Measurements from ENCODE around the gene CYP20A1.

DNA sequence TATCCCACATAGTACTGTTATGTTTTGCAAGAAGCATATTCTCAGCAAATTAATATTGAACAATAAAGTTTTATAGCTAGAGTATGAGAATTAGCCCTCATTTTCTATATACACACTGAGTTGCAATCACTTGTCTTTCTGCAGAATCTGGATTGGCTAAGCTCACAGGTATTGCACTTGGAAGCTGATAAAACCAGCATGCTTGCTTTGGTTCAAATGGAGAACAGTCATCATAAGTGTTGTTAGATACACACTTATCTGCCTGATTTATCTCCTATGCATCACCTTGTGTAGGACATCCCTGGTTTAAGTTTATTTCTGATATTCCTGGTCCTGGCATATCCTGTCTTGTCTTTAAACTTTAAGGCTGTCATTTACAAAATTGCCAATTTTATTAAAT lies 38.0 kb upstream of the CYP20A1 start:
- TF ChIP-seq, protein P1, sequence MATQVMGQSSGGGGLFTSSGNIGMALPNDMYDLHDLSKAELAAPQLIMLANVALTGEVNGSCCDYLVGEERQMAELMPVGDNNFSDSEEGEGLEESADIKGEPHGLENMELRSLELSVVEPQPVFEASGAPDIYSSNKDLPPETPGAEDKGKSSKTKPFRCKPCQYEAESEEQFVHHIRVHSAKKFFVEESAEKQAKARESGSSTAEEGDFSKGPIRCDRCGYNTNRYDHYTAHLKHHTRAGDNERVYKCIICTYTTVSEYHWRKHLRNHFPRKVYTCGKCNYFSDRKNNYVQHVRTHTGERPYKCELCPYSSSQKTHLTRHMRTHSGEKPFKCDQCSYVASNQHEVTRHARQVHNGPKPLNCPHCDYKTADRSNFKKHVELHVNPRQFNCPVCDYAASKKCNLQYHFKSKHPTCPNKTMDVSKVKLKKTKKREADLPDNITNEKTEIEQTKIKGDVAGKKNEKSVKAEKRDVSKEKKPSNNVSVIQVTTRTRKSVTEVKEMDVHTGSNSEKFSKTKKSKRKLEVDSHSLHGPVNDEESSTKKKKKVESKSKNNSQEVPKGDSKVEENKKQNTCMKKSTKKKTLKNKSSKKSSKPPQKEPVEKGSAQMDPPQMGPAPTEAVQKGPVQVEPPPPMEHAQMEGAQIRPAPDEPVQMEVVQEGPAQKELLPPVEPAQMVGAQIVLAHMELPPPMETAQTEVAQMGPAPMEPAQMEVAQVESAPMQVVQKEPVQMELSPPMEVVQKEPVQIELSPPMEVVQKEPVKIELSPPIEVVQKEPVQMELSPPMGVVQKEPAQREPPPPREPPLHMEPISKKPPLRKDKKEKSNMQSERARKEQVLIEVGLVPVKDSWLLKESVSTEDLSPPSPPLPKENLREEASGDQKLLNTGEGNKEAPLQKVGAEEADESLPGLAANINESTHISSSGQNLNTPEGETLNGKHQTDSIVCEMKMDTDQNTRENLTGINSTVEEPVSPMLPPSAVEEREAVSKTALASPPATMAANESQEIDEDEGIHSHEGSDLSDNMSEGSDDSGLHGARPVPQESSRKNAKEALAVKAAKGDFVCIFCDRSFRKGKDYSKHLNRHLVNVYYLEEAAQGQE (IDR thresholded peaks at IDR 0.05; ENCODE audit: insufficient read depth in 1 of 2, low read depth in 2 of 2, low read length in 2 of 2) = no peak
- no peak for TF ChIP-seq SIN3A (IDR thresholded peaks at IDR 0.05; ENCODE audit: borderline replicate concordance, insufficient read depth, low read length)
- TF ChIP-seq TAF1 (IDR thresholded peaks at IDR 0.05; ENCODE audit: borderline replicate concordance, insufficient read depth, low read length) = no peak
- no peak for TF ChIP-seq POLR2AphosphoS5 (IDR thresholded peaks at IDR 0.05; ENCODE audit: low read depth, low read length)
- no peak for TF ChIP-seq FOXP2 (optimal IDR thresholded peaks at IDR 0.05; ENCODE audit: borderline replicate concordance, extremely low read depth, extremely low read length, insufficient read depth)
